Stomach (tissue), 9 donors: ENCODE data around the gene MCM8. TPM values are rescaled to one million over a fixed set of nuclear protein-coding genes. Genes with fewer than 3 reads are reported as not detected.

ENCODE experiments used
- DNase-seq, 2 donors: peaks; one replicate each; pipeline versions ENCODE4 v3.0.0 to v3.0.0-alpha.2; 2013 to 2019
- H3K27ac ChIP-seq, 5 donors: fragments of 200-600 bp in 4 of 5; sonication (generic) in 4 of 5; one replicate each; pipeline ENCODE4 v1.5.1; 2013 to 2019; ENCODE audit warnings: mild to moderate bottlenecking in 1 of 5, moderate library complexity in 1 of 5
- H3K27me3 ChIP-seq, 3 donors: fragments of 200-600 bp; sonication (generic); one replicate each; pipeline ENCODE4 v1.5.1; 2017 to 2019; ENCODE audit warnings: mixed run types in 1 of 3
- H3K36me3 ChIP-seq, 4 donors: fragments of 200-600 bp; sonication (generic); 1 replicate in 3 of 4; 2 replicates in 1 of 4; pipeline ENCODE4 v1.5.1; 2016 to 2019
- H3K4me1 ChIP-seq, 4 donors: fragments of 200-600 bp; sonication (generic); one replicate each; pipeline ENCODE4 v1.5.1; 2016 to 2019
- H3K4me3 ChIP-seq, 4 donors: fragments of 200-600 bp; sonication (generic) in 3 of 4; one replicate each; pipeline ENCODE4 v1.5.1; 2016 to 2019; ENCODE audit warnings: mild to moderate bottlenecking in 1 of 4
- H3K9me3 ChIP-seq, 4 donors: fragments of 200-600 bp; sonication (generic); one replicate each; pipeline ENCODE4 v1.5.1; 2016 to 2019
- CTCF ChIP-seq, 7 experiments: fragments of 450-650 bp in 4 of 7; fragments of 200-600 bp in 3 of 7; sonication (generic) in 3 of 7; IDR thresholded peaks; one replicate each; pipeline ENCODE4 v1.5.1; 2016 to 2019; ENCODE audit warnings: antibody characterized with exemption in 7 of 7, control low read depth in 2 of 7, mild to moderate bottlenecking in 1 of 7
- EP300 ChIP-seq: sonication (generic); formaldehyde crosslinking; IDR thresholded peaks from one replicate; pipeline ENCODE4 v1.6.1; 2017; ENCODE audit warnings: antibody characterized with exemption
- POLR2A ChIP-seq, 4 donors: fragments of 450-650 bp; IDR thresholded peaks; one replicate each; pipeline ENCODE4 v1.6.1; 2016; ENCODE audit warnings: antibody characterized with exemption in 4 of 4, control low read depth in 2 of 4, mild to moderate bottlenecking in 1 of 4, moderate library complexity in 1 of 4
- POLR2AphosphoS5 ChIP-seq, 3 donors: sonication (generic); formaldehyde crosslinking; IDR thresholded peaks; one replicate each; pipeline ENCODE4 v1.6.1; 2016; ENCODE audit warnings: antibody characterized with exemption in 3 of 3
- WGBS, 5 donors: extraction: QIAGEN DNeasy Blood & Tissue Kit in 3 of 5; methylation state at CpG; one replicate each; pipeline versions ENCODE4 v1.1.5 to v1.1.7; 2013 to 2018; 5-methylcytosine and 5-hydroxymethylcytosine counted together
- intact Hi-C: fragments of 100-400 bp; cut with DNase I; formaldehyde crosslinking; loops from one replicate; pipeline ENCODE4 v1.15.1; 2023; ENCODE audit warnings: low total_unique reads
- polyA plus RNA-seq, 3 donors: library from polyadenylated mRNA; stranded (reverse); fragments of 200-250 nt; gene quantifications; one replicate each; pipeline ENCODE4 v1.2.3, GENCODE V29; 2013
- total RNA-seq, 5 donors: library from RNA; depleted of rRNA; stranded (reverse); fragments of >200 nt; gene quantifications; one replicate each; pipeline versions ENCODE4 v1.1.0 to v1.2.3, GENCODE V29; 2014 to 2016
- donor health status: healthy with polysubstance abuse.
- donor health status: Bipolar disorder and iron deficiency.
- donor health status: healthy.

The MCM8 gene
- total and polyA plus RNA-seq, 8 donors = 2.1 to 39.3 (median 3.6) TPM

- Histone ChIP-seq H3K4me1 (no peaks in the 10 kb centered on the region), H3K36me3 (peaks cover 0 to 71% (median 58%) of the 10 kb centered on the region in 4 donors), H3K27me3 (no peaks in the 10 kb centered on the region), H3K4me3 (no peak overlapping the region), H3K9me3 (no peaks in the 10 kb centered on the region), H3K27ac (no peak overlapping the region)
- WGBS, 5 donors = 94 to 100% (median 98%) methylated on average over 1 of the region's 1 CpG
- no peak for DNase-seq
- TF ChIP-seq CTCF (IDR thresholded peaks at IDR 0.05) (no peak), EP300 (no peak), POLR2AphosphoS5 (IDR thresholded peaks at IDR 0.05) (no peak), POLR2A (IDR thresholded peaks at IDR 0.05) (no peak)
- intact Hi-C loops = no loop called here
Measured at GRCh38 chr20:5977975-5978374, 27.5 kb downstream of the MCM8 start.

- DNase-seq = no peak
- H3K4me1 ChIP-seq = no peaks in the 10 kb centered on the region
- 96 to 99% (median 98%) methylated on average over 4 of the region's 4 CpGs for WGBS, 5 donors
Measured at GRCh38 chr20:5979801-5980200, 29.3 kb downstream of the MCM8 start.

GRCh38 chr20:5980720-5981538 is 30.5 kb downstream of the MCM8 start:
- H3K27ac ChIP-seq = no peak overlapping the region
- no peaks in the 10 kb centered on the region for H3K4me1 ChIP-seq
- H3K9me3 ChIP-seq = no peaks in the 10 kb centered on the region
- intact Hi-C loops = no loop called here
- no peak for TF ChIP-seq EP300
- no peak for TF ChIP-seq POLR2A (IDR thresholded peaks at IDR 0.05)
- no peak for TF ChIP-seq CTCF (IDR thresholded peaks at IDR 0.05)
- no peak for TF ChIP-seq POLR2AphosphoS5 (IDR thresholded peaks at IDR 0.05)
- WGBS, 5 donors = 75 to 85% (median 77%) methylated on average over 5 of the region's 5 CpGs
- no peak for DNase-seq
- H3K36me3 ChIP-seq = peaks cover 0 to 72% (median 59%) of the 10 kb centered on the region in 4 donors
- H3K27me3 ChIP-seq = no peaks in the 10 kb centered on the region
- no peak overlapping the region for H3K4me3 ChIP-seq

More at GRCh38 chr20:5979801-5980200, 29.3 kb downstream of the MCM8 start:
- H3K27ac ChIP-seq = no peak overlapping the region
- TF ChIP-seq POLR2AphosphoS5 (IDR thresholded peaks at IDR 0.05) (no peak), POLR2A (IDR thresholded peaks at IDR 0.05) (no peak), EP300 (no peak), CTCF (IDR thresholded peaks at IDR 0.05) (no peak)
- no peak overlapping the region for H3K4me3 ChIP-seq
- H3K9me3 ChIP-seq = no peaks in the 10 kb centered on the region
- peaks cover 0 to 70% (median 59%) of the 10 kb centered on the region in 4 donors for H3K36me3 ChIP-seq
- intact Hi-C loops = no loop called here
- no peaks in the 10 kb centered on the region for H3K27me3 ChIP-seq

GRCh38 chr20:5987383-5987782 is 36.9 kb downstream of the MCM8 start:
- DNase-seq = no peak
- Histone ChIP-seq H3K27me3 (no peaks in the 10 kb centered on the region), H3K4me1 (peaks cover 0 to 6% (median 0%) of the 10 kb centered on the region in 4 donors), H3K4me3 (no peak overlapping the region), H3K27ac (no peak overlapping the region), H3K9me3 (no peaks in the 10 kb centered on the region), H3K36me3 (peaks cover 12 to 64% (median 63%) of the 10 kb centered on the region in 4 donors)
- TF ChIP-seq POLR2A (IDR thresholded peaks at IDR 0.05) = no peak
- no peak for TF ChIP-seq POLR2AphosphoS5 (IDR thresholded peaks at IDR 0.05)
- no peak for TF ChIP-seq CTCF (IDR thresholded peaks at IDR 0.05)
- no peak for TF ChIP-seq EP300
- WGBS, 5 donors = 89 to 95% (median 93%) methylated on average over 2 of the region's 2 CpGs
- intact Hi-C loops = no loop called here
